Measurements from ENCODE around the gene GALNT11. TPM values are rescaled to one million over a fixed set of nuclear protein-coding genes. Genes with fewer than 3 reads are reported as not detected.
A peak's percentile ranks its signal among the peaks of the same experiment; 100 is the strongest.

GALNT11 gene
- polyA plus RNA-seq, 10 donors, result 26.9 to 43.7 (median 32.5) TPM

DNA sequence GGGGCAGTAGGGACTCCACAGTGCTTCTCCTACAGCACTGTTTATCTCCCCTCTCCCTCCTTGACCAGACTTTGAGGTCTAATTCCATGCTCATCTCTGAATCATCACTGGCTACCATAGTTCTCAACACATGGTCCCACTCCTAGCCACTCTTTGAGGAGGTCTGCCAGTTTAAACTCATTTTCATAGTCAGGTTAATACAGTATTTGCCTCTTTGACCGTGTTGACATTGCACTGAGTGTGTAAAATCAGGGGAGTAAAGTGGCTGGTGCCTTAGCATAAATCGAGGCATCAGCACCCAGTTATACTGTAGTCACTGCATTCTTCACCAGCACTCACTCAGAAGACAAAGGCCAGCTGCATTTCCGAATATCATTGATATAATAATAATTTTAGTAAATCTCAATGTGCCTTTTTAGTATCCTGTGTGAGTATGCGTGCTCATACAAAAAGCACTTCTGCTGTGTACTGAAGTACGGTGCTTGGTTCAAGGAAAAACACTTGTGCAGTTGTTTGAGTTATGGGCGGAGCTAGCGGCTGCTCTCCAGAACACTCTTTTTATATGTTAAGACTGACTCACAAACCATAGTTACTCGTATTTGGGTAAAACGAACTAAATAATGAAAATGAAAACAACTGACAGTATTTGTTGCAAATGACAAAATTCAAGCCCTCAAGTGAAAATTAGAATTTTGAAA is 89.7 kb downstream of the GALNT11 start:
- DNase-seq, result no peak

DNA sequence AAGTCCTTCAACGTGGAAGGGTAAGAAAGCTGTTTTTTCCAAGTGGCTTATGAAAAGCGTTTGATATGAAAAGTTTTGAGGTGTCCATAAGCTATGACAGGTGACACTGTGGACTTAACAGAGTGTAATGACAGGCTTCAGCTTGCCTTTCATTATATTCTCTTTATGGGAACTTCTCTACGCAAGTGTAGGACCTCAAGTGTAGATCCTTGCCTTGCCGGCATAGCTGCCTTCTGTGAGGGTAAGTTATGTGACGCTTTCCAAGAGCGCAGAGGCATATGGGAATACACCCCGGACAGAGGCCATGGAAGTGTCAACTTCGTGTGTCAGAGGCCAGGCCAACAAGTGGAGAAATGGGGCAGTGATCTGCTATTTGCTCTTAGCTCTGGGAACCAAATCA is 91.9 kb downstream of the GALNT11 start:
- no peak for DNase-seq

DNA sequence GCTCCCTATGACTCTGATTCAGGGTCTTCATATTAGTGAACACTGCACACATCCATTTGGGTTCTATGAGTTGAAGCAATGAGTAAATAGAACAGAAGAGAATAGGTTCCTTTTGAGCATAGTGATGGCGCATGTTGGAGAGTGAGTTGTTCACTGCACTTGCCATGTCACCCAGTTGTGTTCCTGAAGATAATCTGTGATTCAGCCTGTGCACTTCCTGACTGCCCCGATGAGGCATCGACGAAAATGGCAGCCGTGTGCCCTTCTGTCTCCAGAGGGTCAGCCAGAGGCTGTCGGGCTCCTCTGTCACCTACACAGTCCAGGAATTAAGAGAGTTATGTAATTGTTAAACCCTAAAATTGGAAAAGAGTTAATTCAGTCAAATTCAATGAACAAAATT is 94.7 kb downstream of the GALNT11 start:
- DNase-seq, result no peak

DNA sequence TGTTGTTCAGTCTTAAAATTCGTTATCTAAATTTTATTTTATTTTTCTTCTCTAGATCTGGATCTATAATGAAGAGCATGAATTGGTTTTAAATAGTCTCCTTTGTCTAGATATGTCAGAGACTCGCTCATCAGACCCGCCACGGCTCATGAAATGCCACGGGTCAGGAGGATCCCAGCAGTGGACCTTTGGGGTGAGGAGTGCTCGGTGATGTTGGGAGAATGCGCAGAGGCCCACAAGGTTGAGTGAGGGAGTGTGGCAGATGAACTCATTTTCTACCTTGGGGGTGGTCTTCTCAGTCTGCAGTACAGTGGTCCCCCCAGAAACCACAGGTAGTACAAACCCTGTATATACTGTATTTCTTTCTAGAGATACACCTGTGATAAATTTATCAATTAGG is 95.3 kb downstream of the GALNT11 start:
- no peak for DNase-seq

DNA sequence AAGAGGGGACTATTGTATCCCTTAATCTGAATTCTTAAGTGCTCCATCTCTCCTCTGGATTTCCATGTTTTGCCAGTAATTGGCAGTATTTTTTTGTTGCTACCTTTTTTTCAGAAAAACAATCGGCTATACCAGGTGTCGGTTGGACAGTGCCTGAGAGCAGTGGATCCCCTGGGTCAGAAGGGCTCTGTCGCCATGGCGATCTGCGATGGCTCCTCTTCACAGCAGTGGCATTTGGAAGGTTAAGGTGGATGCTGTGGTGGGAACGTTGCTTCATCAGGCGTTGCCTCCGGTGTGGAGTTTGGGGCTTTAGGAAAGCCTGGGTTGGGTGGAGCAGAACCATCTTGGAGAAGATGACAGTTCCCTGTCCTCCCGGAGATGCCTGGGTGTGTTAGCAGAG is 96.0 kb downstream of the GALNT11 start:
- no peak for DNase-seq

DNA sequence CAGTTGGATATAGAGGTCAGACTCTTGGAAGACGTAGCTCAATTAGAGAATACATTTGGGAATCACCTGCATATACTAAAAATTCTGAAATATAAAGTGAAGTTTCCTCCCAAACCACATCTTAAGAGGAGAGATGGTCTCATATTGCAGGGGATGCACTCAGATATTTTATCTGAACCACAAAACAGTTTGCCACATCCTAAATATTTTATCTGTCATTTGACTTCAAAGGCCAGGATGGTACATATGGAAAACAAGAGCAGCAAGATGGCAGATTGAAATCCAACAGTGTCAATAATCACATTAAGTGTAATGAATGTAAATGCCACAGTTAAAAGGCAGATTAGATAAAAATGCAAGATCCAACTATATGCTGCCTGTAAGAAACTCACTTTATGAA is 97.1 kb downstream of the GALNT11 start:
- DNase-seq, result no peak

DNA sequence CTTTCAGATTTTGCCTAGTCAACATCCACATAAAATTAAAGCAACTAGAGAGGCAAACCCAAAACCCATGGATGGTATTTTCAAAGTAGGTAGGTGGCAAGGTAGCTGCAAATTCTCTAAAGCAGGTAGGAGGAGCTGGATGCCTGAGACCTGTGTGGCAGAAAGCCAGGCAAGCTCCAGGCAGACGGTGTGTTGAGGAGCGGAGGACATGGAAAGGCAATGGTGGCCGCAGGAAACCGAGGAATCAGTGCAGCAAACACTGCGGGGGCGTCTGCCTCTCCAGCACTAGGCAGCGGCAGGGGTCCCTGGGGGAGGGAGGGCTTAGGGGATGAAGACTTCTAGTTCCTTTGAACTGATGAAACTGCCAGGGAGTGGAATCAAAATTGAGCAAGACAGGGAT is 101.3 kb downstream of the GALNT11 start:
- no peak for DNase-seq

DNA sequence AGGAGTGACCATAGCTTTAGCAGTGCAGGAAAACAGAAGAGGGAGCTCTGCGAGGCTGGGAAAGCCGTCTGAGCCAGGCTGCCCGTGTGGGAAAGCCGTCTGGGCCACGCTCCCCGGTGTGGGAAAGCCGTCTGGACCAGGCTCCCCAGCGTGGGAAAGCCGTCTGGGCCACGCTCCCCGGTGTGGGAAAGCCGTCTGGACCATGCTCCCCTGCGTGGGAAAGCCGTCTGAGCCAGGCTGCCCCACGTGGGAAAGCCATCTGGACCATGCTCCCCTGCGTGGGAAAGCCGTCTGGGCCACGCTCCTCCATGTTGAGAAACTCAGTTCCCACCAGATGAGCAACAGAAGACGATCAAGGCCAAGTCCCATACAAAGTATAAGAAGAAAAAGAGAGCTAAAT is 101.8 kb downstream of the GALNT11 start:
- DNase-seq, result no peak

DNA sequence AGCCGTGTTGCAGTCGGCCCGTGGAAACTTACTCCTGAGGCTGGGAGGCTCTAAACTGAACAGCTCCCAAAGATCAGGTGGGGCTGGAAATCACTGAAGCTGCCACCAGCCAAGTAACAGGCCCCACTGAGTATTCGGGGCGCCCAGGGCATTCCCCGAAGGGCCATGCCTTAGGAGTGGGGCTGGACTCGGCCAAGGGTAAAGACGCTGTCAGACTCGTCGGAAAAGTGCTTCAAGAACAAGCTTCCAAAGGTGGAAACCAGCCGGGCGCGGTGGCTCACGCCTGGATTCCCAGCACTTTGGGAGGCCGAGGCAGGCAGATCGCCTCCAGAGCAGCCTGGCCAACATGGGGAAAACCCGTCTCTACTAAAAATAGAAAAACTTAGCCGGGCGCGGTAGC is 102.8 kb downstream of the GALNT11 start:
- DNase-seq, result no peak

DNA sequence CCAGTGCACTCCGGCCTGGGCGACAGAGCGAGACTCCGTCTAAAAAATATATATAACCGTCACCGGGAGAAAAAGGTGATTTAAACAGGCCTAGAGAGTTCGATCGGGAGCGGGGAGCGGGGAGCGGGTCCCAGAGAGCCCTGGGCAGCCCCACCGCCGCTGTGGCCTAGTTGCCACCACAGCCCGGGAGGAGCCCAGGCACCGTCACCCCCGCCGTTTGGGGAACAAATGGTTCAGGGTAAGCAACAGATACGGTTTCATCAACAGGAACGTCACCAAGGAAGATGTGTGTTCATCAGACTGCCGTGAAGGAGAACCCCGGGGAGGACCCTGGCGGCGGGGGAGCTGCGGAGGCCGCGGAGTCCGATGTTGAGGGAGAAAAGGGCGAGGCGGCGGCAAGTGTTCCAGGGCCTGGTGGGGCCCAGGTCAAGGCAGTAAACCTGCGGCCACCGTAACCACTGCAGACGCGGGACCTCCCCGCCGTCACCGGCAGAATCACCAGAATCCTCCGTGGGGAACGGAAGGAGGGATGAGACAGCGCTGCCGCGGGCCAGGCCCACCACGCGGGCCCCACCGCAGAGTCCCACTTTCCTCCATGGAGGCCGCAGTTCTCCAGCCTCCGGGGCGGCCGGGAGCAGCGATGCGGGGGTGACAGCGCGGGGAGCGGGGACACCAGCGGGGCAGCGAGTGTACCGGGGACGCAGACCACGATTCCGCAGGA is 103.4 kb downstream of the GALNT11 start:
- DNase-seq, result no peak

DNA sequence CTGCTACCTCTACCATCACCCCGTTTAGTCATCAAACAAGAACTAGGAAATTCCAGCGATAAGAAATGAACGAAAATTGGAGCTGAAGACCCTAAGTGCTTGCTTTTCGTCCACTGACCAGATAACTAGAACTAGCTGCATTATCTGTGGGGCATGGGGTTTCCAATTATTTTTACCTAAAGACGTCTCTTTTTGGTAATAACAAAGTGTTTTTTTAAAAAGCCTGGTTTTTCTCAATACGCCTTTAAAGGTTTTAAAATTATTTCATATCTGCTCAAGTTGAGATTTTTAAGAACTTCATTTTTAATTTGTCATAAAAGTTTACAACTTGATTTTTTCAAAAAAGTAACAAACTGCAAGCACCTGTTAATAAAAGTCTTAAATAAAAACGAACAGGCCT is 104.2 kb downstream of the GALNT11 start:
- DNase-seq, result no peak

DNA sequence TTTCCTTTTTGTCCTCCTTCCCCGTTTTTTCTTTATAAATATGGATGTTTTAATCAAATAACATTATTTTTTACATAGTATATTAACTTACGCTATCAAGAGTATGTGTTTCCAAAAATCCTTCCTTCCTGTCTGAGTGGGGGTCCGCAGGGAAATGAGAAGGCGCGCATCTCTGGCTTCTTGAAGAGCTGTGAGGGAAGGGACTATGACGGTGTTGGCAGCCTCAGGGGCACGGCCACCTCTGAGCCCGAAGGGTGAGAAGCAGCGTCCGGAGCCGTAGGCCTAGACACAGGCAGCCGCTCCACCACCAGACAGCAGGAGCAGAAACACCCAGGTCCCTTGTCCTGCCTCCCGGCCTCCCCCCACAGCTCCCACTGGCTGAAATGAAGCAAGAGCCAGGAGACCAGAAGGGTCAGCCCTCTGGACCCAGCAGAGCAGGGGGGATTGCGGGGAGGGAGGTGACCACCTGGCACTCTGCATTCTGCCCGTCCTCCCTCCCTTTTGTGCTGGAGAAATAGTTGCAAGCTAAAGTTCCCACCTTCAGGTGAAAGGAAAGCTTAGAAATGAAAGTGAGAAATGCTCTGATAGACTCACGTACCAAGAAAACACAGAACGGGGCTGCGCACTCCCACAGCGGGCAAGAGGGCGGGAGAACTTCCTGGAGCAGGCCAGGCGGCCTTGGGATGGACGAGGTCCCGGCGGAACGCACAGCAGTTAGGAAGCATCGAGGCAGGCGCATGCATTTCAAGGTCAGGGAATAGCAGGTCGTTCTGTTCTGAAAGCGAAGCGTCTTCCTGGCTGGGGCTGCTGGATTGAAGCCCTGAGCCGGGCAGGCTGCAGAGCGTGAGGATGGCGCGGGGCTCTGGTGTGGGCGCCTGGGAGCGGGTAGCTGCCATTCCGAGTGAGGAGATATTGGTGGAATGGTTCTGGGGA is 105.5 kb downstream of the GALNT11 start:
- DNase-seq, result no peak

DNA sequence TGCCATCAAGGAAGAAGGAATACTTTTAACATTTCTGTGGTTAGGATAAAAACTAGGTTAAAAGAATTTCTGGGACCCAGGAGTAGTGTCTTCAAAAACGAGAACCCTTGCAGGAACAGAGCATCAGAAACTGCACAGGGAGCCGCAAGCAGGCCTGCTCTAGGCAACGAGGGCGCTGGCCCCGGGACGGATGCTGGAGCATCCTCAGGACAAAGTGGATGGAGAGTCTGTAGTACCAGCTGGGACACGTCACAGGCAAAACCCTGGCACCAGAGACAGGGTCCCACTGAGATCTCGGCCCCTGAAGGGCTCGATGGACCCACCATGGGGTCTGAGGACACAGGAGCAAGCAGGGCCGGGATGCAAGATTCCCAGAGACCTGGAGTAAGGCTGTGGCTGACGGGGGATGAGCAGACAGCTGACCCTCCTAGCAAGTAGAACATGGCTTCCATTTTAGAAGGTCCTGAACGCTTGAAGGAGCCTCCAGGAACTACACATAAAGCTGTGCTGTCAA is 106.6 kb downstream of the GALNT11 start:
- no peak for DNase-seq

DNA sequence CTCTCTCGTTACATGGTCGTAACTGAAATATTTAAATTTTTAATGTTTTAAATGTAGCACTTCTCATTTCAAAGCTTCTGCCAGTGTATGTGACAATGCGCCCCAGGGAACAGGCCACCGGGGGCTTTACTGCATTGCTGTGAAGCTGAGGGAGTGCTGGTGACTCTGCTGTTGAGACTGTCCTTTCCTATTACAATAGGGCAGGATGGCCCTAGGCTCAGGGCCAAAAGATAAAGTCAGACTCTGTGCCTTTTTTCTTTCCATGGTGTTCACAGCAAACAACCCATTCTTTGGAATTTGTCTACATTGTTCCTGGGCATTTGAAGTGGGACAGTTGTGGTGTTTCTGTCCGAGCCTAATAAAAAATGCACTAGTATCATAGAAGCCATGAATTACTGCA is 107.3 kb downstream of the GALNT11 start:
- DNase-seq, result no peak

DNA sequence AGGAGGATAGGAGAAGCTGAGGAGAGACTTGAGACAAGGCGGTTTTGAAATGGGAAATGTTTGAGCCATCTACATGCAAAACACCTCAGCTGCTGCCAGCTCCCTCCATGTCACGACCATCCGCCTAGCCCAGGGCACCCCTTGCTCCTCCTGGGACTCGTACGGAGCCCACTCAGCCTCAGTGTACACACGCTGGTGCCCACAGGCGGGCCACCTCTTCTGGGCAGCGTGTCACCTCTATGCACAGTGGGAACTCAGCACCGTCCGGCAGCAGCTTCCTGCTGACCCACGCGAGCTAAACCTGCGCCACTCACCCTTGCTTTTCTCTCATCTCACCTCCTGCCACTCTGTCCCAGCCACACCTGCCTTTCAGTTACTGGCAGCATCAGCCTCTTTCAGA is 108.3 kb downstream of the GALNT11 start:
- no peak for DNase-seq

DNA sequence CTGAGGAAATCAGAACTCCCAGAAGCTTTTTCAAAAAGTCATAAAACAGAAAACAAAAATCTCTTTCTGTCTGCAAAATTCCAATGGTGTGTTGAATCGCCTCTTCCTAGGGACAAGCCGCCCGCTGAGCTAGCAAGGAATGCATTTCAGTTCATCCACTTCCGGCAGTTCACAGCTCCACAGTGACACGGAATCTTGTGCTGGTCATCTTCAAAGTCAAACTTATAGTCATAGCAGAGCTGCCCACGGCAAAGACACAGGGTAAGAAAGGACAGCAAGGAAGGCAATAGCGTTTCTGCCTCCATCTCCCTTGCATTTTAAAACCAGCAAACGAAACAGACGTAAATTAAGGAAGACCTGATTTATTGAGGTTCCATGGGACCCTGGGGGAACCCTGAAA is 111.2 kb downstream of the GALNT11 start:
- DNase-seq, result peak in 2 of 3 donors; percentile 22 to 66

DNA sequence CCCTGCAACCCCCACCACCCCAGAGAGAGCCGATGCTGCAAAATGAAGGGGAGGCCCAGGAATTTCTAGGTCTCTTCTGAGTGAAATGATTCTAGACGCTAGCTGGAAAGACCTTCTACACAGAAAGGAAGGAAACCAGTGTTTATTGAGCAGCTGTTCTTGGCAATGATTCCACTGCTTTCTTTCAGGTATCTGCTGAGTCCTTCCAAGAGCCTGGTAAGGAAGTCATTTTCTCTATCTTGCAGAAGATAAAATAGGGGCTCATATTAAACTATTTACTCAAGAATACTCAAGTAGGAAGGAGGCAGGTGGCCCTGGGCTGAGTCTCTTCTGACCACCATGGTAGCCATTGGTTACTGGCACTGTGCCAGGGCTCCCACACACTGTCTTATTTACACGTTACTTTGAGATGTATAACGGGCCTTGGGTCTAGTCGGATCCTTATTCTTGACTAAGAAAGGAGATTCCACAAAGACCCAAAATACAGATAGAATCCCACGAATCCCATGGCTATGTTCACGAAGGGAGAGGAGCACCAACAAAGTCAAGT is 112.1 kb downstream of the GALNT11 start:
- peak in 1 of 3 donors; percentile 24 for DNase-seq

DNA sequence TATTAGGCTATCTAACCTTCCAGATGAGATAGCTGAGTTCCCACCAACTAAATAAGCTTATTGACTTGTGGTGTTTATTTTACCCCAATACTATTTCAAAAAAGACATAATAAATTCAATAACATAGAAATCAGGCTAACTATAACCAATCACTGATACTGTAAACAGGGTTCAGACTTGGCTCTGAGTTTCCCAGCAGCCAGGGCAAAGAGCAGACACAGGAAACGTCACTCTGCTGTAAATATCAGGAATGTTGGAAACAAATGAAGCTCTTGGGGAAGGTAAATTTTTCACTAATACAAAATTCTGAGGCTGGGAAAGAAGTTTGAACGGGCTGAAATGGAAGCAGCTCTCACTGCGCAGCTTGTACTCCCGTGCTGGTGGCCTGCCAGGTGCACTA is 114.6 kb downstream of the GALNT11 start:
- no peak for DNase-seq

DNA sequence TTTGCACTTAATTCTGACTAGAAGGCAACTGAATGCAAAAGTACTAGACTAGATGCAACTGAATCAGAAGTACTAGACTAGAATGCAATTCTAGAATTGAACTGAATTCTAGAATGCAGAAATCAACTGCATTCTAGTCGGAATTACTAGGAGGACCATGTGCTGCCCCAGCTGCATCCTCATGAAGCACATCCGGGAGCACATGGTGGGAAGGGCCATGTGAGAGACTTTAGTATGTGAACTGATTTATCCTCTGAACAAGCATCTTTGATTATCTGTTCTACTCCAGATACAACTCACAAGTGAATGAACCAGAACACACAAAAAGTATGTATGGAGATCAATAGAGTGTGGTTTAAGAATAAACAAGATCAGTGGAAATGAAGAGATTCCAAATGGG is 115.1 kb downstream of the GALNT11 start:
- no peak for DNase-seq

DNA sequence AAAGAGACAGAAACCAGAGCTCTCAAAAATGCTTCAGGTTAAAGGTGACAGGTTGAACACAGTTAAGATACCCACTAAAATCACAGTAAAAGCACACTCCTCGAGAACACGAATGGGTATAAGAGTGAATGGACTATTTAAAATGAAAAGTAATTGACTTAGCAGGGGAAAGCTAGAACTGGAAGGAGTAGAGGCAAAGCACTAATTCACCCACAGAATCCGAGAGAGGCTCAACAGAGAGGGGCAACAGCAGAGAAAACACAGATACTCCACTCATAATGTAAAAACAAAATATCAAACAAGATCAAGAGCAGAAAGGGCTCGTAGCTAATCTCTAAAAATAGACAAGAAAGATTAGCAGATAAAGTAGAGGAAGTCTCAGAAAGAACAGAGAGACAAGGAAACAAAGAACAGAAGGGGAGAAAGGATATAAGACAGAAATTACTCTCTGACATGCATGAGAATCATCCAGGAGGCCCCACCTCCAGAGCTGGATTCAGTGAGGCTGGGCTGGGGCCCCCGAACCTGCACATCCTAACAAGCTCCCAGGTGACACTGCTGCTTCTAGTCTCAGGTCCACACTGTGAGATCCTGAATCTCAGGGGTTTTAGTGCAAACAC is 117.6 kb downstream of the GALNT11 start:
- DNase-seq, result no peak

DNA sequence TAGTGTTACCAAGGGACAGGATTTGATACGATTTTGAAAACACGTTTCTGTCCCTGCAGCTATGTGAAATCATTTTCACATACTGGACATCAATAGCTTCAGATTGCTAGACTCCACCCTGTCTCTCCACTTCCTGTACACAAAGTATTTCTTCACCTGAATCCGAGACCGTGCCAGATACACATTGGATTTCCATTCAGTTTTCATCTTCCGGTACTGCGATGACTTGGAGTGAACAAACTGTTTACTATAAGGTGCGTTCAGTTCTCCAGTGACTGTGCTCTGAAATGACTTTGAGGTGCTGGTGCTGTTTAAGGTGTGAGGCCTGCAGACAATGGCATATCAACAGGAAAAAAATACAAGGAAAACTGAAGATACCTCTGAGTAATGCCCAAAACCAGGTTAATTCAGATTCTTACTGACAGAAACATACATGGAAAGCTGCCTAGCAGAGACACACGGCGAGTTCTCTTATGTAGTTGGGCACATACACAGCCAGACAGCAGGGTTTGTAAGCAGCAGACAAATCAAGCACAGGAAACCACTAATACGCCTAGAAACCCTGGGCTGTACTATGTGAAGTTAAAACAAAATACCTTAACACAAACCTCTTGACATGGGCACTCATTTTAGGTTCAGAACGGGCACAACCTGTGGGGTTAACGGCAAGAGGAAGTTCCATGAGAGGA is 119.2 kb downstream of the GALNT11 start:
- no peak for DNase-seq

Data from muscle of back (tissue), 11 donors.